NCI-H1092 treated with DMSO at 0.1 percent for 48 hours (cell line): ENCODE measurements around the gene MLXIP.
A peak's percentile ranks its signal among the peaks of the same experiment; 100 is the strongest.
"Not testable (repeated sequence)": the region's sequence is repeated elsewhere in the genome, so short reads cannot be mapped to it uniquely, and the experiment has no call there.

Experiments
- DNase-seq: peaks from one replicate; lab custom pipeline; 2025; lab: John Stamatoyannopoulos, UW

The MLXIP gene

GRCh38 chr12:122054842-122055520 is 23.6 kb upstream of the MLXIP start:
- no peak for DNase-seq

GRCh38 chr12:122056406-122056805 is 22.1 kb upstream of the MLXIP start:
- not testable (repeated sequence) for DNase-seq

GRCh38 chr12:122057007-122057735 is 21.4 kb upstream of the MLXIP start:
- DNase-seq: no peak

GRCh38 chr12:122057769-122058168 is 20.8 kb upstream of the MLXIP start:
- no peak for DNase-seq

GRCh38 chr12:122058549-122059149 is 19.9 kb upstream of the MLXIP start:
- DNase-seq: no peak

- DNase-seq: no peak
These were observed 19.2 kb upstream of the MLXIP start for GRCh38 chr12:122059203-122059960.

- DNase-seq: no peak
These were observed 18.5 kb upstream of the MLXIP start for GRCh38 chr12:122060081-122060501.

- no peak for DNase-seq
These were observed 17.3 kb upstream of the MLXIP start for GRCh38 chr12:122061253-122061652.

- DNase-seq: peak; percentile 63
These were observed 15.5 kb upstream of the MLXIP start for GRCh38 chr12:122062832-122063693.

GRCh38 chr12:122063694-122064024 is 14.9 kb upstream of the MLXIP start:
- peak; percentile 22 for DNase-seq

GRCh38 chr12:122064025-122064777 is 14.4 kb upstream of the MLXIP start:
- DNase-seq: peak; percentile 79

- peak; percentile 74 for DNase-seq
These were observed 13.6 kb upstream of the MLXIP start for GRCh38 chr12:122064780-122065588.

- no peak for DNase-seq
These were observed 11.0 kb upstream of the MLXIP start for GRCh38 chr12:122067548-122067947.

- DNase-seq: peak; percentile 18
These were observed 10.6 kb upstream of the MLXIP start for GRCh38 chr12:122067966-122068365.

- DNase-seq: peak; percentile 83
These were observed 6.3 kb upstream of the MLXIP start for GRCh38 chr12:122072031-122072970.

- no peak for DNase-seq
These were observed 4.7 kb upstream of the MLXIP start for GRCh38 chr12:122073815-122074214.

- DNase-seq: no peak
These were observed 1.6 kb upstream of the MLXIP start for GRCh38 chr12:122076743-122077495.

GRCh38 chr12:122079033-122079531 is 526 bp downstream of the MLXIP start:
- DNase-seq: no peak
